Activated T-cell treated with anti-CD3 and anti-CD28 coated beads, Interleukin-2, amount 50 U/mL, for 4 hours (primary cell): ENCODE results near the gene NUP153. TPM values are rescaled to one million over a fixed set of nuclear protein-coding genes. Genes with fewer than 3 reads are reported as not detected.
A peak's percentile ranks its signal among the peaks of the same experiment; 100 is the strongest.

ENCODE experiments used
- ATAC-seq, 2 donors: fragments of 200-7000 bp; cut with Tn5 transposase; one replicate each; pipeline ENCODE4 v1.10.0; 2021
- DNase-seq: peaks from one replicate; pipeline ENCODE4 v3.0.0-alpha.2; 2020
- H3K27me3 Mint-ChIP-seq: one replicate; pipeline ENCODE4 v1.8.0; 2021; ENCODE audit warnings: low read depth, mixed read lengths
- H3K36me3 Mint-ChIP-seq: one replicate; pipeline ENCODE4 v1.8.0; 2022; ENCODE audit warnings: mixed read lengths; ENCODE audit not compliant: insufficient read depth
- H3K4me1 Mint-ChIP-seq: one replicate; pipeline ENCODE4 v1.8.0; 2021; ENCODE audit warnings: low read depth, mixed read lengths
- H3K4me3 Mint-ChIP-seq: one replicate; pipeline ENCODE4 v1.8.0; 2021; ENCODE audit warnings: mild to moderate bottlenecking, moderate library complexity, mixed read lengths
- H3K9me3 Mint-ChIP-seq: one replicate; pipeline ENCODE4 v1.8.0; 2021; ENCODE audit warnings: mixed read lengths
- total RNA-seq, 3 donors: library from RNA; stranded (reverse); gene quantifications; one replicate each; pipeline ENCODE4 v1.2.1, GENCODE V29; 2021

NUP153 gene
- total RNA-seq, 3 donors from 2014 or later = 105 to 108 (median 106) TPM

DNA sequence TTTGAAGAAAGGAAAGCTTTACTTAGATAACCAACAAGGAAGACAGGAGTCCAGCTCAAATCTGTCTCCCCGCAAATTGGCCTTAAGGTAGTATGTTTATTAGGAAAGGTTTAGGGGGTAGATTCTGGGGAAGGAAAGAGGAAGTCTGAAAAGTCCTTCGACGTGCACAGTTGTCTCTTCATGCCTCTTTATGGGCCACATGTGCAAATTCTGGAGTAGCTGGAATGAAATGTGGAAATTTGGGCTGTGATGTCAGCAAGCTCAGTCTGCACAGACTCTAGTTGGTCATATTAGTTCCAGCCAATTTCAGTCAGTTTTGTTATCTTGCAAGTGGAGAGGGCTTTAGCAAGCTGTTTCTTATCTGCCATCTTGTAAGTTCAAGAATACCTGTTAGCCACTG lies 50.1 kb downstream of the NUP153 start:
- no peak for DNase-seq
- ATAC-seq = no peak
- H3K9me3 Mint-ChIP-seq = no peaks in the 10 kb centered on the region
- no peaks in the 10 kb centered on the region for H3K27me3 Mint-ChIP-seq
- no peak overlapping the region for H3K4me3 Mint-ChIP-seq
- H3K36me3 Mint-ChIP-seq = peaks cover 50% of the 10 kb centered on the region
- H3K4me1 Mint-ChIP-seq = peaks cover 22% of the 10 kb centered on the region

DNA sequence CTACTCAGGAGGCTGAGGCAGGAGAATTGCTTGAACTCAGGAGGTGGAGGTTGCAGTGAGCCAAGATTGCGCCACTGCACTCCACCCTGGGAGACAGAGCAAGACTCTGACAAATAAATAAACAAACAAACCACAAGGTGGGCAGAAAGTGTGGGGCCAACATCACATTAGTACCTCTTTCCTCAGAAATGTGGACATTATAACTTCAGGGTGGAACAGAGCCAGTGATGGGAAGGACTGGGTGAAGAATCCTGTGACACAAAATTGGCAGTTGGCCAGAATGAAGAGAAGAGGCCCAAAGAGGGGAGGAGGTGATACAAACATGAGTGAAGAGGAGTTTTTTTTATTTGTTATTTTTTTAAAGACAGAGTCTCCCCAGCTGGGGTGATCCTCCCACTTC lies 50.6 kb downstream of the NUP153 start:
- H3K9me3 Mint-ChIP-seq = no peaks in the 10 kb centered on the region
- peaks cover 46% of the 10 kb centered on the region for H3K36me3 Mint-ChIP-seq
- no peak for DNase-seq
- H3K4me1 Mint-ChIP-seq = peaks cover 20% of the 10 kb centered on the region
- H3K4me3 Mint-ChIP-seq = no peak overlapping the region
- H3K27me3 Mint-ChIP-seq = no peaks in the 10 kb centered on the region
- no peak for ATAC-seq

DNA sequence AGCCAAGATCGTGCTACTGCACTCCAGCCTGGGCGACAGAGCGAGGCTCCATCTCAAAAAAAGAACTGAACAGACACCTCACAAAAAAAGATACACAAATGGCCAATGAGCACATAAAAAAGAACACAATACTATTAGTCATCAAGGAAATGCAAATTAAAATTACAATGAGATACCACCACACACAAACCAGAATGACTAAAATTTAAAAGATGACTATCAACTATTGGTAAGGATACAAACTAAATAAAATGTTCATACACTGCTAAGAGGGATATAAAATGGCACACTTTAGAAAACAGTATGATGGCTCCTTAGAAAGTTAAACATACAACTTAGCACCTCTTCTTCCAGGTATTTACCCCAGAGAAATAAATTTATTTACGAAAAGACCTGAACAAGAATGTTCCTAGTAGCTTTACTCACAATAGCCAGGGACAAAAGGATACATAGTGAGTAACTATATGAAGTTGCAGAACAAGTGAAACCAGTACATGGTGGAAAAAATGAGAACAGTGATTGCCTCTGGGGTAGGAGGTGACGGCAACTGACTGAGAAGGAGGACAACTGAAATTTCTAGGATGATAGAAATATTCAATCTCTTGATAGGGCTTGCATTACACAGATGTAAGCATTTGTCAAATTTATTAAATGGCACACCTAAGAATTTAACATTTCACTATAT lies 53.4 kb downstream of the NUP153 start:
- Mint-ChIP-seq H3K36me3 (peaks cover 51% of the 10 kb centered on the region), H3K4me1 (peaks cover 30% of the 10 kb centered on the region), H3K27me3 (no peaks in the 10 kb centered on the region), H3K4me3 (no peak overlapping the region), H3K9me3 (no peaks in the 10 kb centered on the region)
- ATAC-seq (peak; percentile 70 to 76), DNase-seq (no peak)

GRCh38 chr6:17650656-17651309 lies 55.9 kb downstream of the NUP153 start:
- ATAC-seq = no peak
- Mint-ChIP-seq H3K27me3 (no peaks in the 10 kb centered on the region), H3K4me3 (no peak overlapping the region), H3K9me3 (no peaks in the 10 kb centered on the region), H3K4me1 (peaks cover 28% of the 10 kb centered on the region), H3K36me3 (peaks cover 50% of the 10 kb centered on the region)
- no peak for DNase-seq

- Mint-ChIP-seq H3K36me3 (peaks cover 44% of the 10 kb centered on the region), H3K9me3 (no peaks in the 10 kb centered on the region), H3K4me3 (no peak overlapping the region), H3K4me1 (peaks cover 25% of the 10 kb centered on the region), H3K27me3 (no peaks in the 10 kb centered on the region)
- no peak for ATAC-seq
- DNase-seq = no peak
Measured at GRCh38 chr6:17648745-17649144, 58.0 kb downstream of the NUP153 start.

DNA sequence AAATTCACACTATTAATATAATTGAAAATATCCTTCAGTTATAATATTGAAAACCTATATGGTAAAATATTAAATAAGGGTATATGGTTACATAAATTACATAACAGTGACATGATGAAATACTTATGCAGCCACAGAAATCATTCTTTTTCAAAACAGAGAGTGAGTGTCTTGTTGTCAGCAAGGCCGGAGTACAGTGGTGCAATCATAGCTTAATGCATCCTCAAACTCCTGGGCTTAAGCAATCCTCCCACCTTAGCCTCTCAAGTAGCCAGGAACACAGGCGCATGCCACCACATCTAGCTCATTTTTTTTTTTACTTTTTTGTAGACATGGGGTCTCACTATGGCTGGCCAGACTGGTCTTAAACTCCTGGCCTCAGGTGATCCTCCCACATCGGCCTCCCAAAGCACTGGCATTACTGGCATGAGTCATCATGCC lies 66.2 kb downstream of the NUP153 start:
- peaks cover 10% of the 10 kb centered on the region for H3K4me1 Mint-ChIP-seq

DNA sequence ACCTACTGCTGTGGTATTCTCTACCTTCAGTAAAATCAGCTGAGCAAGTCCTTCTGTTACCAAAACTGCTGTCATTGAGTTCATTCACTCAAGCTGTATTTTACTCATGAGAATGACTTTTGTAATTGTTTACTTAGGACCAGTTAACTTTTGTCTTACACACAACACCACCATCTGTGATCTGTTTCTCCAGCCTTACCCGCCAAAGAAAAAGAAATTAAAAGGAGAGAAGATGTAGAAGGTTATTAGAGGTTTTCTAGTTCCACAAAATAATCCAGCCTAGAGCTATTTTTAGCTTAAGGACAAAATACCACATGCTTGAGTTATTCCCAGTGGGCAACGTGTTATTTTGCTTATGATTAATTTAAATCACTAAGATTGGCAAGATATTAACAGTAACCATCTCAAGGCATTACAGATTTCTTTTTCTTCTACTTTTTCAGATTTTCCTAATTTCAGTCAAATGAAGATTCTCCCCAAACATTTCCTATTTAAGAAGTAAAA lies 68.5 kb downstream of the NUP153 start:
- Mint-ChIP-seq H3K36me3 (peaks cover 58% of the 10 kb centered on the region), H3K4me1 (peaks cover 23% of the 10 kb centered on the region), H3K4me3 (no peak overlapping the region), H3K27me3 (no peaks in the 10 kb centered on the region), H3K9me3 (no peaks in the 10 kb centered on the region)
- no peak for ATAC-seq
- DNase-seq = no peak

More for the DNA sequence above, 66.2 kb downstream of the NUP153 start:
- ATAC-seq (no peak), DNase-seq (no peak)
- Mint-ChIP-seq H3K4me3 (no peak overlapping the region), H3K27me3 (no peaks in the 10 kb centered on the region), H3K9me3 (no peaks in the 10 kb centered on the region), H3K36me3 (peaks cover 61% of the 10 kb centered on the region)

- ATAC-seq = no peak
- Mint-ChIP-seq H3K4me1 (peaks cover 38% of the 10 kb centered on the region), H3K9me3 (no peaks in the 10 kb centered on the region), H3K4me3 (no peak overlapping the region), H3K27me3 (no peaks in the 10 kb centered on the region), H3K36me3 (peaks cover 53% of the 10 kb centered on the region)
- DNase-seq = no peak
Measured at GRCh38 chr6:17635568-17635967, 71.2 kb downstream of the NUP153 start.

DNA sequence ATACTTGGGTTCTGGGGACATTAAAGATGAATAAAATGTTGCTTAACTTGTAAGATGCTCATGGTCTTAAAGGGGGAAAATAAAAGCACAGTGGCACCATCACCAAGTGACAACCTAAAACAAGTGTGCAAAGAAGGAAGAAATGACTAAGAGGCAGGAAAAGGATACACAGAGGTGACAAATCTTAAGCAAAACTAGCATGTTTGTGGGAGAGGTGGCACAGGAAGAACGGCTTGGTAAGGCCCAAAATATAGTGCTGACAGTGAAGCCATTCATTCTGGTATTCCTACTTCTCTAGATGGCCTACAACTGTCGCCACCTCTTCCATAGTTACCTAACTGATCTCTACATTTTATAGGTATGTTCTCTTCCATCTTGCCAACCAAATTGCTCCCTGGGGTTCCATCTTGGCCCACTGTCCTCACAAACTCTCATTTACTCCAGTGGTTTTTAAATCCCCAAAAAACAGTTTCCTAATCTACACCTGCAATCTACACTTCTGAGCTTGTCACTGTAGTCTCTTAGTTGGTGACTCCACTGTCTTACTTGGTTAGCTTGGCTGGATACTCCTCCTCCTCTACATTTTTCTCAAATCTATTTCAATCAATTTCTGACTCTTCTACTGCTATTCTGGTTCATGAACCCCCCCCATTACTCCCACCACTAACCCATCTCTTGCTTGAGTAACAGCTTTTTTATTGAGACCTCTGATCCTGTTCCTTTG lies 73.1 kb downstream of the NUP153 start:
- Mint-ChIP-seq H3K4me3 (no peak overlapping the region), H3K27me3 (no peaks in the 10 kb centered on the region), H3K36me3 (peaks cover 56% of the 10 kb centered on the region), H3K4me1 (peaks cover 49% of the 10 kb centered on the region), H3K9me3 (no peaks in the 10 kb centered on the region)
- ATAC-seq (peak; percentile 81 to 85), DNase-seq (no peak)

GRCh38 chr6:17632934-17633333 lies 73.8 kb downstream of the NUP153 start:
- no peak overlapping the region for H3K4me3 Mint-ChIP-seq
- no peaks in the 10 kb centered on the region for H3K27me3 Mint-ChIP-seq
- H3K9me3 Mint-ChIP-seq = no peaks in the 10 kb centered on the region
- no peak for DNase-seq
- ATAC-seq = no peak
- H3K36me3 Mint-ChIP-seq = peaks cover 53% of the 10 kb centered on the region
- peaks cover 53% of the 10 kb centered on the region for H3K4me1 Mint-ChIP-seq

DNA sequence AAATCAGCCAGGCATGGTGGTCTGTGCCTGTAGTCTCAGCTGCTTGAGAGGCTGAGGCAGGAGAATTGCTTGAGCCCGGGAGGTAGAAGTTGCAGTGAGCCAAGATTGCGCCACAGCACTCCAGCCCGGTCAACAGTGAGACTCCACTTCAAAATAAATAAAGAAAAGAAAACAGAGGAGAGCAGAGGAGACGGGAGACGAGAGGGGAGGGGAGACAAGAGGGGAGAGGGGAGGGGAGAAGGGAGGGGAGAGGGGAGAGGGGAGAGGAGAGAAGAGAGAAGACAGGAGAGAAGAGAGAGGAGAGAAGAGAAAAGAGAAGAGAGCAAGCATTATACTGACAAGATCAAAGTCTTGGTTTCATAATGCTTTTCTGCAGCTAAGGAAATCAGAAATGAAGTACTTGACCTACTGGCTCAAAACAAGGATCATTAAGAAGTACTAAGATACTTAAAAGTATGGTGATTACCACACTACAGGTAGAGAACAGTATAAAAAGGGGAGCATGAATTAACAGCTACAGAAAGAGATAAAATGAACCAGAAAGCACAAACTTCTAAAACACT lies 76.1 kb downstream of the NUP153 start:
- H3K4me1 Mint-ChIP-seq = peaks cover 49% of the 10 kb centered on the region
- no peak for DNase-seq

DNA sequence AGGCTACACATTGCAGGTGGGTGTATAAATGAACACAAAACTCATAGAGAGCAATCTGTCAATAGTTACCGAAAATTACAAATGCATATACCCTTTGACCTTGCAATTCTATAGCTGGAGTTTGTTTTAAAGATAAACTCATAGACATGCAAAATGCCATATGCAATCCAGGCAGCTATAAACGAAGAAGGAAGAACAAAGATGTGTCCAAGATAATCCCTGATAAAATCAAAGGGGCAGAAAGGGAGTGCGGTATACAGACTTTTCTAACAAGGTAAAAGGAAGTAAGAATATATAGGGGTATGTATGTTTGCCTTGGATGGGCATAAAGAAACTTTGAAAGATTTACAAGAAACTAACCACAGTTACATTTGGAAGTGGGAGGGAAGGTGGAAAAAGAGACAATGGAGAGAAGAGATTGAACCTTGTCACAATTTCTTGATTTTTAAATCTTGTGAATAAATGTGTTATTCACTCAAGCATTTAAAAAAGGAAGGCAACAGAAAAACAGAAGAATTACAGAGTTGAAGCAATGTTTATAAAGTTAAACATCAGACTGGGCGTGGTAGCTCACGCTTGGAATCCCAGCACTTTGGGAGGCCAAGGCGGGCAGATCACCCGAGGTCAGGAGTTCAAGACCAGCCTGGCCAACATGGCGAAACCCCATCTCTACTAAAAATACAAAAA lies 76.8 kb downstream of the NUP153 start:
- H3K36me3 Mint-ChIP-seq = peaks cover 45% of the 10 kb centered on the region
- H3K4me1 Mint-ChIP-seq = peaks cover 47% of the 10 kb centered on the region
- no peaks in the 10 kb centered on the region for H3K9me3 Mint-ChIP-seq
- DNase-seq (no peak), ATAC-seq (no peak)
- H3K4me3 Mint-ChIP-seq = no peak overlapping the region
- H3K27me3 Mint-ChIP-seq = no peaks in the 10 kb centered on the region

More for the DNA sequence above, 76.1 kb downstream of the NUP153 start:
- no peaks in the 10 kb centered on the region for H3K27me3 Mint-ChIP-seq
- peaks cover 45% of the 10 kb centered on the region for H3K36me3 Mint-ChIP-seq
- no peak overlapping the region for H3K4me3 Mint-ChIP-seq
- no peak for ATAC-seq
- no peaks in the 10 kb centered on the region for H3K9me3 Mint-ChIP-seq

- Mint-ChIP-seq H3K36me3 (peaks cover 47% of the 10 kb centered on the region), H3K4me3 (no peak overlapping the region), H3K27me3 (no peaks in the 10 kb centered on the region), H3K4me1 (peaks cover 43% of the 10 kb centered on the region), H3K9me3 (no peaks in the 10 kb centered on the region)
- ATAC-seq (no peak), DNase-seq (no peak)
Measured at GRCh38 chr6:17628873-17629272, 77.9 kb downstream of the NUP153 start.

- H3K36me3 Mint-ChIP-seq = peaks cover 49% of the 10 kb centered on the region
- peaks cover 31% of the 10 kb centered on the region for H3K4me1 Mint-ChIP-seq
- no peaks in the 10 kb centered on the region for H3K27me3 Mint-ChIP-seq
- no peak overlapping the region for H3K4me3 Mint-ChIP-seq
- ATAC-seq = no peak
- DNase-seq = no peak
- H3K9me3 Mint-ChIP-seq = no peaks in the 10 kb centered on the region
Measured at GRCh38 chr6:17624396-17624795, 82.3 kb downstream of the NUP153 start.
